Effector memory CD8-positive, alpha-beta T cell (primary cell): ENCODE data around the gene HTATIP2.
A peak's percentile ranks its signal among the peaks of the same experiment; 100 is the strongest.
"Not testable (repeated sequence)": the region's sequence is repeated elsewhere in the genome, so short reads cannot be mapped to it uniquely, and the experiment has no call there.

ENCODE experiments used
- ATAC-seq: fragments of 150-1000 bp; cut with Tn5 transposase; replicated peaks from 2 replicates; pipeline ENCODE4 v1.10.0; 2021; ENCODE audit warnings: mild to moderate bottlenecking, moderate library complexity
- DNase-seq, 3 experiments: peaks; one replicate each; pipeline ENCODE4 v3.0.0; 2021
- H3K27ac Mint-ChIP-seq, 2 donors: one replicate each; pipeline ENCODE4 v1.8.0; 2022; ENCODE audit warnings: mild to moderate bottlenecking in 2 of 2, mixed read lengths in 2 of 2, moderate library complexity in 2 of 2
- H3K27me3 Mint-ChIP-seq, 2 donors: one replicate each; pipeline ENCODE4 v1.8.0; 2022; ENCODE audit warnings: mixed read lengths in 2 of 2
- H3K36me3 Mint-ChIP-seq: one replicate; pipeline ENCODE4 v1.8.0; 2022; ENCODE audit warnings: mild to moderate bottlenecking, moderate library complexity, mixed read lengths; ENCODE audit not compliant: insufficient read depth
- H3K4me1 Mint-ChIP-seq, 2 donors: one replicate each; pipeline ENCODE4 v1.8.0; 2022; ENCODE audit warnings: low read depth in 2 of 2, mixed read lengths in 2 of 2
- H3K4me3 Mint-ChIP-seq, 2 donors: one replicate each; pipeline ENCODE4 v1.8.0; 2022; ENCODE audit warnings: mild to moderate bottlenecking in 2 of 2, mixed read lengths in 2 of 2, moderate library complexity in 2 of 2
- H3K9me3 Mint-ChIP-seq, 2 donors: one replicate each; pipeline ENCODE4 v1.8.0; 2022; ENCODE audit warnings: mixed read lengths in 2 of 2

Gene HTATIP2

GRCh38 chr11:20385996-20386395 is 22.5 kb downstream of the HTATIP2 start:
- H3K4me3 Mint-ChIP-seq = peak overlapping the region; percentile 43 to 98
- not testable (repeated sequence) for H3K27me3 Mint-ChIP-seq, DNase-seq, H3K9me3 Mint-ChIP-seq, ATAC-seq
- peak overlapping the region; percentile 99 for H3K27ac Mint-ChIP-seq
- H3K4me1 Mint-ChIP-seq = peaks cover 22 to 23% of the 10 kb centered on the region in 2 donors
- H3K36me3 Mint-ChIP-seq = peaks cover 27% of the 10 kb centered on the region

GRCh38 chr11:20387261-20388095 is 24.0 kb downstream of the HTATIP2 start, which contains the start of gene PRMT3:
Gene PRMT3 (plus strand): TSS chr11:20387716. CDS start chr11:20387747, 31 bp downstream.
- Mint-ChIP-seq H3K9me3 (no peaks in the 10 kb centered on the region), H3K27me3 (no peaks in the 10 kb centered on the region), H3K4me1 (peaks cover 22 to 23% of the 10 kb centered on the region in 2 donors), H3K36me3 (peaks cover 26% of the 10 kb centered on the region), H3K27ac (peak within 1 kb of the TSS; percentile 99), H3K4me3 (peak within 1 kb of the TSS; percentile 97 to 98)
- ATAC-seq (peak; percentile 84), DNase-seq (peak; percentile 98 to 99 (median 98))

GRCh38 chr11:20388096-20389055 is 24.9 kb downstream of the HTATIP2 start:
- H3K9me3 Mint-ChIP-seq = no peaks in the 10 kb centered on the region
- peaks cover 35% of the 10 kb centered on the region for H3K36me3 Mint-ChIP-seq
- DNase-seq (no peak), ATAC-seq (peak; percentile 0)
- no peaks in the 10 kb centered on the region for H3K27me3 Mint-ChIP-seq
- peaks cover 22 to 23% of the 10 kb centered on the region in 2 donors for H3K4me1 Mint-ChIP-seq
- H3K4me3 Mint-ChIP-seq = peak overlapping the region; percentile 97 to 98
- peak overlapping the region; percentile 99 for H3K27ac Mint-ChIP-seq

- Mint-ChIP-seq H3K36me3 (peaks cover 41% of the 10 kb centered on the region), H3K4me1 (peaks cover 0 to 10% of the 10 kb centered on the region in 2 donors), H3K27me3 (no peaks in the 10 kb centered on the region), H3K27ac (no peak overlapping the region), H3K9me3 (no peaks in the 10 kb centered on the region), H3K4me3 (no peak overlapping the region)
- ATAC-seq = peak; percentile 88
- DNase-seq = peak in 2 of 3 experiments; percentile 5 to 16
Observed at GRCh38 chr11:20397281-20397680, 33.8 kb downstream of the HTATIP2 start.

GRCh38 chr11:20399498-20399897 is 36.0 kb downstream of the HTATIP2 start:
- no peak for ATAC-seq
- no peak for DNase-seq
- no peak overlapping the region for H3K27ac Mint-ChIP-seq
- H3K4me3 Mint-ChIP-seq = no peak overlapping the region
- H3K27me3 Mint-ChIP-seq = no peaks in the 10 kb centered on the region
- H3K9me3 Mint-ChIP-seq = no peaks in the 10 kb centered on the region
- H3K4me1 Mint-ChIP-seq = peaks cover 0 to 8% of the 10 kb centered on the region in 2 donors
- H3K36me3 Mint-ChIP-seq = peaks cover 32% of the 10 kb centered on the region

GRCh38 chr11:20403059-20403458 is 39.5 kb downstream of the HTATIP2 start:
- H3K27me3 Mint-ChIP-seq = no peaks in the 10 kb centered on the region
- ATAC-seq (no peak), DNase-seq (no peak)
- H3K36me3 Mint-ChIP-seq = peaks cover 31% of the 10 kb centered on the region
- no peak overlapping the region for H3K27ac Mint-ChIP-seq
- no peaks in the 10 kb centered on the region for H3K9me3 Mint-ChIP-seq
- H3K4me3 Mint-ChIP-seq = no peak overlapping the region
- no peaks in the 10 kb centered on the region for H3K4me1 Mint-ChIP-seq

GRCh38 chr11:20406484-20406883 is 43.0 kb downstream of the HTATIP2 start:
- Mint-ChIP-seq H3K27ac (no peak overlapping the region), H3K9me3 (no peaks in the 10 kb centered on the region), H3K36me3 (peaks cover 35% of the 10 kb centered on the region), H3K4me1 (no peaks in the 10 kb centered on the region), H3K4me3 (no peak overlapping the region), H3K27me3 (no peaks in the 10 kb centered on the region)
- ATAC-seq (no peak), DNase-seq (no peak)

GRCh38 chr11:20407344-20407743 is 43.8 kb downstream of the HTATIP2 start:
- H3K27me3 Mint-ChIP-seq = no peaks in the 10 kb centered on the region
- H3K36me3 Mint-ChIP-seq = peaks cover 35% of the 10 kb centered on the region
- ATAC-seq = no peak
- DNase-seq = no peak
- H3K9me3 Mint-ChIP-seq = no peaks in the 10 kb centered on the region
- H3K4me1 Mint-ChIP-seq = no peaks in the 10 kb centered on the region
- no peak overlapping the region for H3K4me3 Mint-ChIP-seq
- no peak overlapping the region for H3K27ac Mint-ChIP-seq

- peaks cover 8% of the 10 kb centered on the region for H3K36me3 Mint-ChIP-seq
- ATAC-seq (no peak), DNase-seq (no peak)
- peaks cover 2 to 8% of the 10 kb centered on the region in 2 donors for H3K4me1 Mint-ChIP-seq
- no peaks in the 10 kb centered on the region for H3K27me3 Mint-ChIP-seq
- no peak overlapping the region for H3K27ac Mint-ChIP-seq
- H3K9me3 Mint-ChIP-seq = no peaks in the 10 kb centered on the region
- H3K4me3 Mint-ChIP-seq = no peak overlapping the region
Observed at GRCh38 chr11:20415432-20415831, 51.9 kb downstream of the HTATIP2 start.

GRCh38 chr11:20417771-20418170 is 54.3 kb downstream of the HTATIP2 start:
- Mint-ChIP-seq H3K27ac (no peak overlapping the region), H3K9me3 (no peaks in the 10 kb centered on the region), H3K36me3 (peaks cover 8% of the 10 kb centered on the region), H3K27me3 (no peaks in the 10 kb centered on the region), H3K4me1 (peaks cover 2 to 13% of the 10 kb centered on the region in 2 donors), H3K4me3 (no peak overlapping the region)
- ATAC-seq (no peak), DNase-seq (no peak)

GRCh38 chr11:20421946-20422345 is 58.4 kb downstream of the HTATIP2 start:
- H3K9me3 Mint-ChIP-seq = no peaks in the 10 kb centered on the region
- DNase-seq (no peak), ATAC-seq (no peak)
- peaks cover 7% of the 10 kb centered on the region for H3K36me3 Mint-ChIP-seq
- H3K4me1 Mint-ChIP-seq = peaks cover 2 to 13% of the 10 kb centered on the region in 2 donors
- no peaks in the 10 kb centered on the region for H3K27me3 Mint-ChIP-seq
- H3K4me3 Mint-ChIP-seq = no peak overlapping the region
- peak overlapping the region in 1 of 2 donors; percentile 14 for H3K27ac Mint-ChIP-seq

- H3K27ac Mint-ChIP-seq = peak overlapping the region in 1 of 2 donors; percentile 26
- no peaks in the 10 kb centered on the region for H3K27me3 Mint-ChIP-seq
- peaks cover 14% of the 10 kb centered on the region for H3K36me3 Mint-ChIP-seq
Observed at GRCh38 chr11:20429216-20429615, 65.7 kb downstream of the HTATIP2 start.

More at GRCh38 chr11:20429216-20429615, 65.7 kb downstream of the HTATIP2 start:
- ATAC-seq = no peak
- H3K4me3 Mint-ChIP-seq = no peak overlapping the region
- DNase-seq = no peak
- peaks cover 1 to 6% of the 10 kb centered on the region in 2 donors for H3K4me1 Mint-ChIP-seq
- no peaks in the 10 kb centered on the region for H3K9me3 Mint-ChIP-seq
